Measurements from ENCODE around the gene TMEM170A.

GRCh38 chr16:75445298-75445697 is 19.2 kb downstream of the TMEM170A start:
- TF ChIP-seq MYBL2 (CRISPR knock-in tag; IDR thresholded peaks at IDR 0.05) = no peak
- TF ChIP-seq CTCF (IDR thresholded peaks at IDR 0.05) = no peak
- TF ChIP-seq PREB (CRISPR knock-in tag; IDR thresholded peaks at IDR 0.05; ENCODE audit: borderline replicate concordance) = no peak
- no peak for TF ChIP-seq ZNF121 (CRISPR knock-in tag; IDR thresholded peaks at IDR 0.05)
- TF ChIP-seq IRF2 (CRISPR knock-in tag; IDR thresholded peaks at IDR 0.05; ENCODE audit: borderline replicate concordance, low read depth) = no peak
- no peak for TF ChIP-seq FOXP4 (CRISPR knock-in tag; IDR thresholded peaks at IDR 0.05)
- no peak for TF ChIP-seq JUN (CRISPR knock-in tag; IDR thresholded peaks at IDR 0.05)
- no peak for TF ChIP-seq PRDM15 (CRISPR knock-in tag; IDR thresholded peaks at IDR 0.05)

All from WTC11 (cell line).